A375 (cell line): ENCODE measurements around the gene UGGT1. TPM values are rescaled to one million over a fixed set of nuclear protein-coding genes. Genes with fewer than 3 reads are reported as not detected.

Experiments used
- small RNA-seq: library from RNA; depleted of rRNA; stranded (forward); fragments of <200 nt; gene quantifications from one replicate; pipeline ENCODE3, GENCODE V24; 2014
- total RNA-seq: library from RNA; depleted of rRNA; stranded (reverse); fragments of >200 nt; shearing (Covaris generic); gene quantifications from 2 replicates; pipeline ENCODE4 v1.2.3, GENCODE V29; 2014; rRNA removed

The UGGT1 gene
- 85.4 and 90.3 TPM in 2 replicates for total RNA-seq

GRCh38 chr2:128090945-128091725, at the start of gene UGGT1:
UGGT1 (plus strand) TSS chr2:128091200; CDS start chr2:128091358, 158 bp downstream.

Small RNA genes lying within 50 kb of the gene (small RNA-seq; reads per million reads assigned to genes)
- not detected for gene AC108059.2
- not detected for gene AC108059.3
- gene DYNLT3P2 = not detected
- not detected for gene RF00019

Other genes starting within 250 kb of the UGGT1 start
- gene POLR2D, start 233.0 kb upstream of the UGGT1 start, total RNA-seq = 21.2 and 21.6 TPM in 2 replicates
- gene AMMECR1L, start 205.2 kb upstream of the UGGT1 start, total RNA-seq = 13.1 and 15.1 TPM in 2 replicates
- 4.1 and 6.4 TPM in 2 replicates for gene SAP130, start 63.1 kb upstream of the UGGT1 start, total RNA-seq
- 8.1 and 8.7 TPM in 2 replicates for gene HS6ST1, start 227.7 kb downstream of the UGGT1 start, total RNA-seq